NCI-H1048 (cell line): ENCODE measurements around the gene OR5C1.
A peak's percentile ranks its signal among the peaks of the same experiment; 100 is the strongest.
"Not testable (repeated sequence)": the region's sequence is repeated elsewhere in the genome, so short reads cannot be mapped to it uniquely, and the experiment has no call there.

ENCODE experiments used
- DNase-seq: peaks from one replicate; lab custom pipeline; 2025; lab: John Stamatoyannopoulos, UW

The OR5C1 gene

DNA sequence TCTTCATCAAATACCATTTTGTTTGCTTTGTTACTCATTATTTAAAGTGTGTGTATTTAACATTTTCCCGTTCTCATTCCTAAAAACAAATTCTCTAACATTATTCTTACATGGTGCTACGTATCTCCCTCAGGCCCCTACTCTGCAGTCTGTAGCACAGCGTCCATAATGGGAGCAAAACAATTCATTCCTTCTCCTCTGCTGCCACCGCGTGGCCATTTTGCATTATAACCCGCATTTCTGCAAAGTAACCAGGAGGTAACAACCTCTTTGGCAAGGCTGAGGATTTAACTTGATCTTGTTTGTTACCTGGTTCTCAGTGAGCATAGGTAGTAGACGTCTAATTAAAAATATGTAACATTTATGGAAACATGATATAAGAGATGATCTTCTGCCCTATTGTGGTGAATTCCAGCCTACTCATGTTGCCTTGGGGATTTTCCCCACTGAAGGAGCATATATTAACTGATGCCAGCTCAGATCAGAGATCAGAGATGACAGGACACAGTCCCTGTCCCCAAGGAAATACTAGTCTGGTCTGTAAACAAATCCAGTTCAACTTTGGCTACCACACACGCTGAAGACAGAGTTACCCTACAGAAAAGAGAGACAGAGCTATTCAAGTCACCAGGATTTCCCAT lies 21.7 kb downstream of the OR5C1 start:
- peak; percentile 54 for DNase-seq

DNA sequence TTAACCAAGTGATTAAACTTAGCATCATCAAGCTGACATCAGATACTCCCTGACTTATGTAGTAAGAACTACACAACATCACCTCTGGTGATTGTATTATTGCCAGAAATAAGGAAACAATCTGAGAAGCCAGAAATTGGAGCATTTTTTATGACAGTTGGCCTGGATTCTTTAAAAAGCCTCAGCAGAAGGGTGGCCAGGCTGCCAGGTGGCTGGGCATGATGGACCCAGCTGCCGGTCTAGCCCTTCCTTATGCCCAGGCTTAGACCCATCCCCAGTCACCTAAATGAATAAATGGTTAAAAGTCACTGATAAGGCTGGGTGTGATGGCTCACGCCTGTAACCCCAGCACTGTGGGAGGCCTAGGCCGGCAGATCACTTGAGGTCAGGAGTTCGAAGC lies 24.0 kb downstream of the OR5C1 start:
- DNase-seq, result no peak

DNA sequence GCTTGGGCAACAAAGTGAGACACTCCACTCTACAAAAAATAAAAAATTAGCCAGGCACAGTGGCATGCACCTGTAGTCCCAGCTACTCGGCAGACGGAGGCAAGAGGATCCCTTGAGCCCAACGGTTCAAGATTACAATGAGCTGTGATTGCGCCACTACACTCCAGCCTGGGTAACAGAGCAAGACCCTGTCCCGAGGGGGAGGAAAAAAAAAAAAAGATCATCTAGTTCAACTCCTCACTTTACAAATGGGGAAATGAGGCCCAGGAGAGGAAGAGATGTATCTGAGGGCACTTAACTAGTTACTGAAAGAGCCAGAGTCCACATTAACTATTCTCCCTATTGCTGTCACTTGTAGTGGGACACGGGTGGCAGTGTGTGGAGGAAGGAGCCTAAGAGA lies 25.8 kb downstream of the OR5C1 start:
- no peak for DNase-seq

DNA sequence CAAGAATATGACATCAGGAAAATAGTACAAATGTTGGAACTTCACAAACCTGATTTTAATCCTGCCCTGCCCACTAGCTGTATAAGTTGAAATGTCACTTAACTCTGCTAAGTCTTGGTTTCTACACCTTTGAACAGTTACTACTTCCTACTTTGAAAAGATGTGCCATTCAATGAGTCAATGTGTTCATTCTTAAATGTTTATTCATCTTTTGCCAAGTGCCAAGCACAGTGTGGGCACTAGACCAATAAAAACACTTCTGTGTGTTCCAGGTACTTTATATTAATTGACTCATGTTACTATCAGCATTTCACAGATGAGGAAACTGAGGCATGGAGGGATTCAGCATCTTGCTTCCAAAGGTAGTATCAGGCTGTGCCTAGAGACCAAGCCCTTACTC lies 26.8 kb downstream of the OR5C1 start:
- DNase-seq, result no peak

DNA sequence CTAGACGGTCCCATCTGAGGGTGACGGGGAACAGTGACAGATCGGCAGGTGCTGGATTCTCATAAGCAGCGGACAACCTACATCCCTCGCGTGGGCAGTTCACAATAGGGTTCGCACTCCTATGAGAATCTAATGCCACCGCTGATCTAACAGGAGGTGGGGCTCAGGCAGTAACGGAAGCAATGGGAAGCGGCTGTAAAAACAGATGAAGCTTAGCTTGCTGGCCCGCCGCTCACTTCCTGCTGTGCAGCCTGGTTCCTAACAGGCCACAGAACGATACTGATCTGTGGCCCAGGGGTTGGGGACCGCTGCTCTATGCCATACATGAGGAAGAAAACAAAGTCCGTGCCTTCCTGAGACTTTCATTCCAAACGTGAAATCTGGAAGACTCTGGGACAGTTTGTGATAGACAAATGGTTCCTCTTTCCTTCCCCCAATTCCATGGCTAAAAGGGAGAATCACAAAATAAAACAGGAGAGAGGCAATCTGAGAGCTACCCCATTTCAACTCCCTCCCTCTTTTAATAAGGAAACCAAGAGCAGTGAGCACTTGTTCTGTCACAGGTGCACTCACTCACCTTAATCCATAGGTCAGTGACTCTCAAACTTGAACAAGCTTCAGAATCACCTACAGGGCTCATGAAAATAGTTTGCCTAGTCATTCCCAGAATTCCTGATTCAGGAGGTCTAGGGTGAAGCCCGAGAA lies 27.6 kb downstream of the OR5C1 start:
- DNase-seq, result no peak

DNA sequence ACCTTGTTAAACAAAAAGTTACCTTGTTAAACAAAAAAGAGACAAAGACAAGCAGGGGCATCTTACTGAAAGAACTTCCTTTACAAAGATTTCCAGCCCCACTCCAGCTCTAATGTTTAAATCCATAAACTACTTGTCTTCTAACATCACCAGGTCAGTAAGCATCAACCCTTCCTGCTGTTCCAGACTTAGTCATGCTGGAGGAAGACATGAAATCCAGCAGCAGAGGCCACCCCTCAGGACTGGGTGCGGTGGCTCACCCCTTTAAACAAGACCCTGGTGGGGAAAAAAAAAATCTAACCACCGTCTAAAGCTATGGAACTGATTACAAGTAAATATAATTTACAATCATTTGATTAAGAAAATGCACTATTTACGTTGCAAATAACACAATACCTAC lies 30.6 kb downstream of the OR5C1 start:
- DNase-seq, result no peak

DNA sequence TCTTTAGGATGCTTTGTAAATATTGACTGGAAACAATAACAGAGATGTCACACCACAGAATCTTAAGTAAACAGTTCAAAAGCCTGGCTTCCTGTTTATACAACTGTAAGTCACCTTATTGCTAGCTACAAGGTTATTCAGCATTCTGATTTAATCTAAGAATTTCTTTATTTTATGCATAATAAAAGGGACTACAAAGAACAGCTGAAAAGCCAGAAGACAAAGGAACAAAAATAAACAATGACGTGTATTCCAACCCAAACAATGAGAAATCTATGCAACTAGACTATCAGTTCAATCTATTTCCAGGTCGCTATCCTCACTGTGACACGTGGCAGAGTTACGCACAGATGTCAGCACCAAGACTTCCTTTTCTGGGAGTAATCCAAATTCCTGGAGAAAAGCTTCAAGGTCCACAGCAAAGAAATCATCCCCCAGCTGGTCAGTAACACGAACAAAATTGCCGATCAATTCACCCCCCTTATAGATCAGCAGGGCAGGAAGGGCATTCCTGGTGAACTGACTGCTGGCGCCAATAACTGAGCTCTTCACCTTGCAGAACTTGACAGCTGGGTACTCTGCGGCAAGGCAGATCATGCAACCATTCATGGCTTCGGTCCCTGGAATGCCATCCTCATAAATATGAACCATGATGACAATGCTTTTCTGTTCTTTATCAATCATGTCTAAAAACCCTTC lies 31.2 kb downstream of the OR5C1 start:
- DNase-seq, result no peak

DNA sequence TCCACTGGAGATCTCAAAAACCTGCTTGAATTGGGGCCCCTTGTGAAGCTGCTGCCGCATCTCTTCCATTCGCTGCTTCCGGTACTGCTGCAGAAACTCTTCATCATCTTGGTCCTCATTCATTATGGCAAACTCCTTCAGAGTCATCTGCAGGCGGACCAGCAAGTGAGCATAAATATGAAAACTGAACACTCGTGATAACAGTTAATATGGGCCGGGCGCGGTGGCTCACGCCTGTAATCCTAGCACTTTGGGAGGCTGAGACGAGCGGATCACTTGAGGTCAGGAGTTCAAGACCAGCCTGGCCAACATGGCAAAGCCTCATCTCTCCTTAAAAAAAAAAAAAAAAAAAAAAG lies 31.7 kb downstream of the OR5C1 start:
- DNase-seq, result no peak

DNA sequence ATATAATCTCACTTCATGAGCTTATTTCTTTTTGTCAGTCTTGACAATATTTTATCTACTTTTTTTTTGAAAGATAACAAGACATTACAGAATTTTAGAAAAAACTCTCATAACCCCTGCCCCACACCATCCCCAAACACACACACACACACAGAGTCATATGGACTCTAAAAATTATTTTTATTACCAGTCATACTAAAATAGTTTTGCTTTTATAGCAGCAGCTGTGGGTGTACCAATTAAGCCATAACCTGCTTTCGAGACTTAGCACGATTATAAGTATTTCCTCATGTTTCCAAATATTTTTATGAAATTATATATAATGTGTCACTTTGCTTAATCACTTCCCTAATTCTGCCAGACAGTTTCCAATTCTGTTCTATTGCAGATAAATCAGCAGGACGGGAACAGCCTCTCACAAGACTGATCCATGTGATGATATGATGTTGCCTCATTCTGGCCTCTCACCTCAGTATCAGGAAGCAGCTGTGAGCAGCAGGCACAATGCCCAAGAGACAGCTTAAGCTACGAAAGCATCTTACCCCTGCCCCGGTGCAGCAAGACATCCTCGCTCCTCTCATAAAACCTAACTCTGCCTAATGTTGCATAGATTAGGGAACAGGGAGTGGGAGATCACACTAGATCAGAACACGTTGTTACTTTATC lies 32.7 kb downstream of the OR5C1 start:
- no peak for DNase-seq

DNA sequence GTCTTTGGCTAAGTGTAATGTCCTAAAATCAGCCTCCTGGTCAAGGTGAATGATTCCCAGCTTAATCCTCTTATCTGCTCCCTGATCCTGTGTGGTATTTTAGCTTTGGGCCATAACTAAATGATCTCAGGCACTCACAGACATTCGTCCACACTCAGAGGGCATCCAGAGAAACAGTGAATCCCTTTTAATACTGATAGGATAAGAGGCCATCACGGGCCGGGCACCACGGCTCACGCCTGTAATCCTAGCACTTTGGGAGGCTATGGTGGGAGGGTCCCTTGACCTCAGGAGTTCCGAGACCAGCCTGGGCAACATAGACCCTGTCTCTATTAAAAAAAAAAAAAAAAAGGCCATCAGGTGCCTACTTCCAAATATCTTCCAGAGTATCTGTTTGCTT lies 33.3 kb downstream of the OR5C1 start:
- no peak for DNase-seq

DNA sequence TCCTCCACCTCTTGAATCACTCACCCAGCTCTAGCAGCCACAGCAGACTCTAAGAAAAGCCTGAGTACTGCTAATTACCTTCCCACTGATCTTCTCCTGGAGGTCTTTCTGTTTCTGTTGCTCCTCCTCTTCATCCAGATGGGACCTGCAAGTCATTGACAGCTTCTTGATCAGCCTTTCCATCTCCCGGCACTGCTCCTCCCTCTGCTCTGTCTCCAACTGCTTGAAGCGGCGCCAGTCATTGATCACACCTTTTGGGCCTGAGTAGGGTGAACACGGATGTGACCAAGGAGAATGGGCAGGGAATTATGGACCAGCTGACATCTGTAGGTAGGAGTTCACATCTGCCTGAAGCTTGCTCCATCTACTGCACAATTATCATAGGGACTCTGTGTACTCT lies 34.2 kb downstream of the OR5C1 start:
- DNase-seq, result no peak

DNA sequence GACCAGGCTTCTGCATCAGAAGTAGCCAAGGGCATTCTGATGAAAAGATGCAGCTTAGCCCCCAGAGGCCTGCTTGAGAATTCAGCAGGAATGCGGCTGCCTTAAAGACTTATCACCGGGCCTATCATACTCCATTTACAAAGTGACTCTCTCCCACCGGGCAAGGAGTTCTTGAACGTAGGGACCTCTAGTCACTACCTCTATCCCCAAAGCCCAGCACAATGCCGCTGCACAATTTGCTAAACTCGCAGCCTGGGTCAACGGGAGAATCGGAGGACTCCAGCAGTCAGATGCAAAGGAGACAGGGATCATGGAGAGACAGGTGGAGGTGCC lies 39.0 kb downstream of the OR5C1 start:
- no peak for DNase-seq

DNA sequence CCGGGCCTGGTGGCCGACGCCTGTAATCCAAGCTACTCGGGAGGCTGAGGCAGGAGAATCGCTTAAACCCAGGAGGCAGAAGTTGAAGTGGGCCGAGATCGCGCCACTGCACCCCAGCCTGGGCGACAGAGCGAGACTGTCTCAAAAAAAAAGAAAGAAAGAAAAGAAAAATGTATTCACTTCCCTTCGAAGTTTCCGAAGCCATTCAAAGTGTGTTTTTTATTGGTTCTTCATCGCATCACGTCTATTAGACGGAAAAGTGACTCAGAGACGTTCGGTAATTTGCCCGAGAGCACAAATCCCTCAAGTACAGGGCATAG lies 40.2 kb downstream of the OR5C1 start:
- DNase-seq, result not testable (repeated sequence)

DNA sequence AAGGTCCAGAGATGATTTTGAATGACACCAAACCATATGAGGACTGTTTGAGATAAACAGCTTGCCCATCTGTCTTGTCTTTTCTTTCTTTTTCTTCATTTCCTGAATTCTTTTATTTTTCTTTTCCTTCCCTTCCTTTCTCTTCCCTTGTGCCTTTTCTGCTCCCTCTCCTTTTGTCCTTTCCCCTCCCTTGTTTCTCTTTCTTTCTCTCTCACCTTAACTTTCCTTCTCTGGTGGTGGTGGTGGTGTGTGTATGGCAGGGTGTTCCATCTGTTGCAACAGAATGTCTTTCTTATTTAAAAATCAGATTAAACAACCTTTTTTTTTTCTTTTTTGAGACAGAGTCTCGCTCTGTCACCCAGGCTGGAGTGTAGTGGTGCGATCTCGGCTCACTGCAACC lies 43.5 kb downstream of the OR5C1 start:
- no peak for DNase-seq

DNA sequence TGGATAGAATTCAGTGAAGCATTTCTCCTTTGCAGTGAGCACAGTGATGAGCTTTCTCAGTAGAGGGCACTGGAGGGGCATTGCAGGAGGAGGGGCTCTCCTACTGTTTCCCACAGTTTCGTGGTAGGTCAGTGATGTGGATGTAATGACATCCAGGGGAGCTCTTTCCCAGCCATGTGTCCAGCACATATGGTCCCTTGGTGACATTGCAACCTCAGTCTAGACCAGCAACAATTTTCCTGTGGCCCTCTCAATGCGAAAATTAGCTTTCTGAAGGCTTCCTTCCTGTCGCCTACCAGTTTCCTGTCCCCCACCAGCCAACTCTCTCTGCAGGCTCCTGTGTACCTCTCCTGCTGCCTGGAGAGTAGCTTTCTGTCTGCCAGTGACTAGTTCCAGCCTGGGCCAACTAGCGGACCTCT lies 46.6 kb downstream of the OR5C1 start:
- no peak for DNase-seq

DNA sequence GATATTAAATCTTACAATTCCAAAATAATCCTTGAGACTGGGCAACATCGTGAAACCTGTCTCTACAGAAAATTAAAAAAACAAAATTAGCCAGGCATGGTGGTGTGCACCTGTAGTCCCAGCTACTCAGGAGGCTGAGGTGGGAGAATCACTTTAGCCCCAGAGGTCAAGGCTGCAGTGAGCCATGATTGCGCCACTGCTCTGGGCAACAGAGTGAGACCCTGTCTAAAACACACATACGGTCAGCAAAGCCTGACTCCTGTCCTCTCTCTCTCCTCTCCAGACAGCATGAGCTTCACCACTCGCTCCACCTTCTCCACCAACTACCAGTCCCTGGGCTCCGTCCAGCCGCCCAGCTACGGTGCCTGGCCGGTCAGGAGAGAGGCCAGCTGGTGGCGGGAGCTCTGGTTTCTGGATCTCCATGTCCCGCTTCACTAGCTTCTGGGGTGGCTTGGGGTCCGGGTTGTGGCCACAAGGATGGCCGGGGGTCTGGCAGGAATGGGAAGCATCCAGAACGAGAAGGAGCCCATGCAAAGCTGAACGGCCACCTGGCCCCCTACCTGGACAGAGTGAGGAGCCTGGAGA lies 48.6 kb downstream of the OR5C1 start:
- DNase-seq, result no peak

DNA sequence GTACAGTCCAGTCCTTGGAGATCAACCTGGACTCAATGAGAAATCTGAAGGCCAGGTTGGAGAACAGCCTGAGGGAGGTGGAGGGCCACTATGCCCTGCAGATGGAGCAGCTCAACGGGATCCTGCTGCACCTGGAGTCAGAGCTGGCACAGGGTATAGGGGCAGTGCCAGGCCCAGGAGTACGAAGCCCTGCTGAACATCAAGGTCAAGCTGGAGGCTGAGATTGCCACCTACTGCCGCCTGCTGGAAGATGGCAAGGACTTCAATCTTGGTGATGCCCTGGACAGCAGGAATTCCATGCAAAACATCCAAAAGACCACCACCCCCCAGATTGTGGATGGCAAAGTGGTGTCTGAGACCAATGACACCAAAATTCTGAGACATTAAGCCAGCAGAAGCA lies 49.7 kb downstream of the OR5C1 start:
- not testable (repeated sequence) for DNase-seq
